HG02970 (cell line): Measurements from ENCODE around the gene DSE.

Experiments
- ATAC-seq: cut with Tn5 transposase; IDR thresholded peaks from one replicate; pipeline ENCODE4 v1.9.1; 2021; ENCODE audit warnings: mild to moderate bottlenecking, moderate library complexity, moderate number of reproducible peaks; ENCODE audit not compliant: unreplicated experiment, low FRiP score

The DSE gene

DNA sequence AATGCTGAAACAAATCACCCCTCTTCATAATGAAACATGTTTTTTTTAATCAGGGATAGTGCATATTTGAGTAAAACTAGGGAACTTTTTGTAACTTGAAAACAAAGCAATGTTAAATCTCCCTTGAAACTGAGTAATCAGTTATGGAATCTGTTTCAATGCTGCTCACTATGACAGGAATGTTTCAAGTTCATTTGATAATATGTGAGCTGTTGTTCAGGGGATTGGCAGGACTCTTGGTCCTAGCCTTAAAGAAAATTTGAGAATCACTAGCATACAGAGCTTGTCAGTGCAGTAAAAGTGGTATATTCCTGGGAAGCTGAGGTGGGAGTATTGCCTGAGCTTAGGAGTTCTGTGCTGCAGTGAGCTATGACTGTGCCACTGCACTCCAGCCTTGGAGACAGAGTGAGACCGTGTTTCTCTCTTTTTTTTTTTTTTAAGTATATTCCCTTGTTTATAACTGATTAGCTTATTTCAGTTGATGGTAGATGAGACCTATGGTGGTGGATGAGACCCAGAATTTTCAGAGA is 68.8 kb downstream of the DSE start:
- ATAC-seq, result no peak

DNA sequence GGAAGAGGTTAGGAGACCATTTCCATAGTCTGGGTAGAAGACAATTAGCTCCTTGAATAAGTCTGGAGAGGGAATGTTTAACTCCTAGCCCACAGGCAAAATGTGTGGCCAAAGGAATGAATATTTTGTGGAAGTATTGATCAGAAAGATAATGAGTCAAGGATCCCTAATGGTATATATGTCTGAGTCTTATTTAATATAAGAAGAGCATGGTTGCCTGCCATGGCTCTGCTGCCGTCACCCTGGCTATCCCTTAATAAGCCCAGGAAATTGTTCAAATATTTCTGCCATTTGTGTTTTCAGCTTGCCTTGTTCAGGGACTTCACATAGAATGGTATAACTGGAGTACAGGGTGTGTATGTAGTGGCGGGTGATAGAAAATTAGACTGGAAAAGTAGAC is 72.4 kb downstream of the DSE start:
- no peak for ATAC-seq

DNA sequence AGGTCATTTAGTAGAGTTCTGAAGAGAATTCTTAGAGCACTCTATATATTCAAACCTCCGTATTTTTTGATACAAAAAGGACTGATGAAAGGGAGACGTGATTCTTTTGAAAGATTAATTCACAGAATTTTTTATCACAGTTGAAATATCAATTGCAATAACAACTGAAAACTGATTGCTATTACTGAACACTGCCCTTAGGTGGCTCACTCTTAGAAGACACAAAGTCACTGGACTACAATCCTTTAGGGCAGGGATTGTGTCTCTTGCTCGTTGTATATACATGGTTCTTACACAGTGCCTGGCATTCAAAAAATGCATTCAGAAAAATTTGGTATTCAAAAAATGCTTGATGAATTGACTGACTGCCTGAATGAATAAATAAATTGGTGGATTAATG is 73.3 kb downstream of the DSE start:
- no peak for ATAC-seq

DNA sequence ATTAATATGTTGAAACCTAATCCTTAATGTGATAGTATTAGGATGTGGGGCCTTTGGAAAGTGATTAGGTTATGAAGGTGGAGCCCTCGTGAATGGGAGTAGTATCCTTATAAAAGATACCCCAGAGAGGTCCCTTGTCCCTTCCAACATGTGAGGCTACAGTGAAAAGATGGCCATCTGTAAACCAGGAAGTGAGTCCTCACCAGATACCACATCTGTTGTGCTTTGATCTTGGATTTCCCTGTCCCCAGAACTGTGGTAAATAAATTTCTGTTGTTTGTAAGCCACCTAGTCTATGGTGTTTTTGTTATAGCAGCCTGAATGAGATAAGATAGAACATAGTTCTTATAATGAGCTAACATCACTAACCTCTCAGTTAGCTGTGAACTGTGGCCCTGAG is 73.8 kb downstream of the DSE start:
- no peak for ATAC-seq

DNA sequence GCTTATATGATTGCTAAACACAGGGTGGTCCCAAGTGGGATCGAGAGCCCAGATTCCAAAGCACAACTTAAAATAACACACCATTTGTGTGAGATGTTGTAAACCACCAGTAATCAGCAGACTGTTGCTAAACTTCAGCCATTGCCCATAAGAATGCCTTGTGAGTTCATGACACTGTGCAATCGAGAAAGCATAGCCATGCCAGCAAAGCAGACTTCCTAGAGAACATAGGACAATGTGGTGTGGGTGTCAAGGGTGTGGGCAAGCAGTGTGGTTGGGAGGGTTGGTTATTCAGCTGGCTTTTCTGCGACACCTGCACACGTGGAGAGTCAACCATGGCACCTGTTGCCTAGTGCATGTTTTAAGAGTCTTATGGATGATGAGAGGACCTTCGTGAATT is 74.4 kb downstream of the DSE start:
- ATAC-seq, result no peak

DNA sequence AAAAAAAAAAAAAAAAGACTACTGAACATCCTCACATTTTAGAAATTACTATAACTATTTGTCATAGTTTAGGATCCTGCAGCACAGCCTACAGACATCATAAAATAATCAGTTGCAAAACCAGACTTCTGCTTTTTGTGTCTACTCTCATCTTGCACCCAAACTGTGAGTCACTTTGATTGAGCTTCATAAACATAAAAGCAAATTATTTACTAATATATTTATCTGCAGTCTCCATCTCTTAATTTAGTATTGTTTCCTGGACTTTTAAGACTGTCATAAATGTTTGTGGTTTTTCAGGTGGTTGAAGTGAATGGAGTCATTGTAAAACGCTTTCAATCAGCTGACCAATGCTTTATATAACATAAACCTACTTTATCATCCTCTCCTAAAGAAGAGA is 75.7 kb downstream of the DSE start:
- ATAC-seq, result no peak

DNA sequence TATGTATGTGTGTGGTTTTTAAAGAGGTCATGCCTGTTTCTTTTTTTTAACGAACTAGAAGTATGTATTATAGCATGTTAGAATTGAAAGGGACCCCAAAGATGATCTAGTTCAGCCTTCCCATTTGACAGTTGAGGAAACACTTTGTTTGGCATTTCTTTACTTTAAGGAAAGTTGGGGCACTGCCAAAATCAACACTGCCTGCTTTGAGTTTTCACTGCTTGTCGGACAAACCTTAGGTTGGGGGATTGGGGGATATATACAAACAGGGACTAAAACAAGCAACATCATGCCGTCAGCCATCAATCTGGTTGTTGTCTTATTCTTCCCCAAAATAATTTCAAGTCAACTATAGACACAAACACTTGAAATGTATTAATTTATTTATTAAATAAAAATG is 76.3 kb downstream of the DSE start:
- ATAC-seq, result no peak

DNA sequence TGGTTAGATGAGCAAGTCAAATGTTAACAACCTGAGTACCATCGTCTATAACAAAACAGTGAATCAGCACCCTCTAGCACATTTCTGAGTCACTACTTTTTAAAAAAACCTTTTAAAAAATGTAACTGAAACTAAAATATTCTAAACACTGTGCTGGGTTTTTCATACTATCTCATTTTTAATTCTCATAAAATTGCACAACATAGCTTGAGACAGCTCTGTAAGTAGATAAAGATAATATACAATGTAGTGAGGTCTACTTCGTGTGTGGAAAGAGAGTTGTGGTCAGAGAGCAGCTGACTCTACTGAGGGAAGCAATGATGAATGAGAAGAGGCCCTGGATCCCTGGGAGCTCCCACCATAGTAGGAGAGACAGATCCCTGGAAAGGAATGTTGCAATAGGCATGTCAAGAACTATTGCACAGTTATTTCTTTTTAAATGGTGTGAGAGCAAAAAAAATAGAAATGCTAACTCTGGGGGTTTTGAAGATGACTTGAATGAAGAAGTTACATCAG is 76.8 kb downstream of the DSE start:
- no peak for ATAC-seq

DNA sequence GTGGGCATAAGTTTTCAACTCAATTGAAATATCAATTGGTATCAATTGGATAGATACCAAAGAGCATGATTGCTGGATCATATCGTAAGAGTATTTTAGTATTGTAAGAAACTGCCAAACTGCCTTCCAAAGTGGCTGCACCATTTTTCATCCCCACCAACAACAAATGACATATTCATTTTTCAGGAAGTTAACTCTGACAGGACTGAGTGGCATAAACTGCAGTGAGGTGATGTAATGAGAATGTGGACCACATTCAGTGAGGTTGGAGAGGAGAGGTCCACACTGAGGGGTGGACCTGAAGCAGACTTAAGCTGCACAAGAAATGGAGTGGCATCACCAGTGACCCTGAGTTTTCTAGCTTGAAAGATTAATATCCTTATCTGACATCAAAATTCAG is 78.8 kb downstream of the DSE start:
- ATAC-seq, result no peak

DNA sequence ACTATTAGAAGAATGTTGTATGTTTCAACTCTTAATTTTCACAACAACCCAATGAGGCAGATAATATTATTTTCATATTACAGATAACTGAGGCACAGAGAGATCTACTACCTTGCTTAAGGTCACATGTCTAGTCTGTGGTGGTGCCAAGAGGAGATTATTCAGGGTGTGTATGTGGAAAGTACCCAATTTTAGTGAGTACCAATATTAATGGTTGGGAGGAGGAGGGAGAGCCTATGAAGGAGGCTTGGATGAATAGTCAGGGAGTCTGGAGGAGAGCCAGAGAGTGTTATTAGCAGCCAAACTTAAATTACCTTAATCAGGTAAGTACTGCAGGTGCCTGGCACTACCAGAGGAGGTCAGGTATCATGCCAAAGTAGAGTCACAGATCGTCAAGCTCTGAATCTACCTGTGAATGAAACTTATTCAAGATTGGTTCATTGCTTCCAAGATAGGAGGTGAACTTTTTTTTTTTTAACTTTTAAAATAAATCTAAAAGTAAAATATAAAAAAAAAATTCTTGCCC is 79.5 kb downstream of the DSE start:
- ATAC-seq, result no peak

DNA sequence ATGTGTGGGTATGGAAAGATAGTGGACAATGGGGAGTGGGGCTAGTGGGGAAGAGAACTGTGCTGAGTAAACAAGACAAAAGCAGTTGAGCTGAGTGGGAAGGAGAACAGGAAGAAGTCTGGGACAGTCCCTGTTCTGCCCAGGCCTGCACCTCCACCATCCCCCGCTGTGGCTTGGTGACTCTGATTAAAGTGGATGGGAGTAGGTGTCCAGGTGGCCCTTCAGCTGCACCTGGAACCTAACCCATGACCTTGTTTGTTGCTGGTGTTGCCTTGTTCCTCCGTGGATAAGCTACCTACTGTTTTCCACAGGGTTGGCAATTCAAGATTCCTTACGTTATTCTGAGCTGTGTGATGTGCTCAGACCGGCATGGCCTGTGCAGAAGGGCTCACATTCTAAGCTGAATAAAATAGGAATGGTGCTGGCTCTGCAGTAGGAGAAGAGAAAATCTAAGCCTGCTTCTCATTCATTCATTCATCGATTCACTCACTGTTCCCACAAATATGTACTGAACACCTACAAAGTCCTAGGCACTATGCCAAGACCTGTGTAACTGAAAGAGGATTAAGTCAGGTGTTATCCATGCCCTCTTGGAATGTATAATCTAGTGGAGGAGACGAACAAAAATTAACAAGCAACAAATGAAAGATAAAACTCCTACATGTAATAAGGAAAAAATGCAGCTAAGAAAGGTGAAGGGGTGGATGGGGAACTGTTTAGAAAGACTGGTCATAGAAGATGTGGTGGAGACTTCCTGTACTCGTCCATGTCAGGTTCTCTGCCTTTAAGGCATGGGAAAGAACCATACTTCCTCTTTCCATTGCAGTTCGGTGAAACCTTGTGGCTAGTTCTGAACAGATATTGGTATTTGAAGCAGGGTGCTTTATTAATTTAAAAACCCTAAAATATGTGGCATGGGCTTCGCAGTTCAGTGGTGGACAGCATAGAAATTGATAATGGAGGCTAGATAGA is 80.3 kb downstream of the DSE start:
- peak; percentile 63 for ATAC-seq

DNA sequence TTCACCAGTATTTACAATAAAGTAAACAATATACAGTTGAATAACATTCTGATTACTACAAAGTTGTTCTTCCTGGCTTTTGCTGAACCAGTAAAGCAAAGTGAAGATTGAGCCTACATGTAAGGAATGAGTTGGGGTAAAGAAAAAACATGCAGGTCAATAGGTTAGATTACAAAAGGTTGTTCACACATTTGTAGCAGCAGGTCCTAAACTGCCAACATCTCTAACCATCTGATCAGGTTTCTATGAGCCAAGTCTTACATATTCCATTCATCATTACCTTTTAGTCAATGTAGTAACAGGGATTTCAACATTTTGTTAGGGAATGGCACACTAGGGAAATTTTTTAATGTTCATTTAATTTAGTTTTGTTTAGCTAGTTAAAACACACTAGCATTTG is 81.2 kb downstream of the DSE start:
- ATAC-seq, result no peak

DNA sequence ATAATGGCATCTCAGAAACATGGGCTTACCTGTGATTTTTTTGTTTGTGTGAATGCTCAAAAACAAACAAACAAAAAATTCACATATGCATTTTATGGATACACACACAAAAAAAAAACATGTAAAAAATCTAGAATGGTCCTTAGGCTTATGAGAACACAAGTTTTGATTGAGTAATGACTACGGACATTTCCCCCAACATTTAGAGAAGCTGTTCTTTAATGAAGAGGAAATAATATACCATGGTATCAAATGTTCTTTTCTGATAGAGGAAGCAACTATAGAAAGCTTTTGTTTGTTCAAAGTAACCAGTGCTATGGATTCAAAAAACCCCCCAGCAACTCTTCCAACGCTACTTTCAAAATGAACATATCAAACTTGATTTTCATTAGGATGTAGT is 81.8 kb downstream of the DSE start:
- ATAC-seq, result no peak

DNA sequence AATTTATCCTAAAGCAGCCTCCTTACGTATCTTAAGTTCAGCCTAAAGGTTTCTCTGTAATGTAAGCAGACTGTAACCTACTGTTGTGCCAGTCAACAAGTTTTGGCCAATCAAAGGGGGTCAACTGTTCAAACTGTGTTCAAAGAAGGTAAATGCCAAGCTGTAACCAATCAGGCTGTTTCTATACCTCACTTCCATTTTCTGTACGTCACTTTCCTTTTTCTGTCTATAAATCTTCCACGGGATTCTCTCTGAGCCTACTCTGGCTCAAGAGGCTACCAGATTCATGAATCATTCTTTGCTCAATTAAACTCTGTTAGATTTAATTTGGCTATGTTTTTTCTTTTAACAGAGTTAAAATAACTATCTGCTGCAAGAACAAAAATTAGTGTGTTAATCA is 85.4 kb downstream of the DSE start:
- ATAC-seq, result no peak

DNA sequence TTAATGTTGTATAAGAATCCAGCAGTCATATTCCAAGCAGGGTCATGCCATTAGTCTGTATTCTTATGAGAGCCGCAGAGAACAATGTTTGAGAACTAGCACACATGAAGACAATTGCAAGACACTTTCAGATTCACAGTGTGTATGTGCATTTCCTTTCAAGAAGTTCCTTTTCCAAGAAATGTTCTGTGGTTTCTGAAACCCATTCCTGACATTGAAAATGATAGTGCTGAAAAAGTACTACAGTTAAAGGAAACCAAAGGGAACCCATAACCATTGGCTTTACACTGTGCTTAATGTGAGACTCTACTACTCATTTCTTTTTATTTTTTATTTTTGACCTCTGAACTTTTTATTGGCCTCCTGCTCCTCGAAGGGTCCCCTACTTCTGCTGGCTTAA is 86.2 kb downstream of the DSE start:
- ATAC-seq, result no peak

DNA sequence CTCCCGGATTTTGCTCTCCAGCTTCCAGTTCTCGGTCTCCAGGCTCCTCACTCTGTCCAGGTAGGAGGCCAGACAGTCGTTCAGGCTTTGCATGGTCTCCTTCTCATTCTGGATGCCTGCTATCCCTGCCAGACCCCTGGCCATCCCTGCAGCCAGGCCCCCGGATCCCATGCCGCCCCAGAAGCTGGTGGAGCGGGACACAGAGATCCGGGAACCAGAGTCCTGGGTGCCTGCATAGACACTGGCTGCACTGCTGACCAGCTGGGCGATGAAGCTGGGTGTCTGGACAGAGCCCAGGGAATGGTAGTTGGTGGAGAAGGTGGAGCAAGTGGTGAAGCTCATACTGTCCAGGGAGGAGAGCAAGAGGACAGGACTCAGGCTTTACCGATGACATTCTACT is 87.5 kb downstream of the DSE start:
- ATAC-seq, result no peak

DNA sequence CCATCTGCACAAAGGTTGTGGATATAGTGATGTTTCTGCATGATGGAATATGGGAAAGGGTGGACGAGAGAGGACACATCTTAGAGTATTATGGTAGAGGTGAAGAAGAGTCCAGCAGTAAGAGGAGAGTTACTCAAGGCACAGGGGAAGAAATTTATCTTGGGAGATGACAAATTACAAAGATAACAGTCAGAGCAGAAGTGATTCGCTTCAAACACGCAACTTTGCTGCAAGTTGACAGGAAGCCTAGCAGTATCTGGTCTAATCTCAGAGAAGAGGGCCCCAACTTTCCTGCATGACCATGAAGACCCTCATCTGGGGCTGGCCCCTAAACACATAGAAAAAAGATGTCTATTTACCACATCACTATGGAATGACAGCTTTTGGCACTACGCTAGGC is 89.2 kb downstream of the DSE start:
- no peak for ATAC-seq

DNA sequence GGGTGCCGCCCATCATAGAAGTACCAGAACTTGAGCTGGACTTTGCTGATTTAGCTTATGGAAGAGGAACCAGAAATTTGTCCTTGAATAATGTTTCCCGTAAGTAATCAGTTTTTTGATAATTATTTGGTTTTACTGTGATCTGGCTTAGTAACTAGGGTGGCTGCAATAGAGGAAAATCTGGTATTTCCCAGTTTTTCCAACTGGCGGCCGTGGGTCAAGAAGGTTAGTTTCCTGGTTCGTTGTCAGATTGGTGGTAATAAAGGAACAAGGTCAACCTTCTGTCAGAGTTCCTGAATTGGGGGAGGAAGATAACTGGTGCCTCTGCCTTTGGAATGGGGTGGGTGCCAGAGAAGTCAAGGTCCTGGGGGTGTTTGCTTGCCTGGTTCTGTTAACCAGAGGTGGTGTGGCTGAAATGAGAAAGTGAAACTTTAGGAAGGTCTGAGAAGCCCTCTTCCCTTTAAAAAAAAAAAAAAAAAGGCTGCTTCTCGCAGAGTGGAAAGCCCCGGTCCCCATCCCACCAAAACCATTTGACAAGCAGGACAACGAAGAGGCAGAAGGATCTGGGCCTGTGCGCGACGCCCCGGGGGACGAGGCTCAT is 90.7 kb downstream of the DSE start, which contains the start of gene CALHM6:
Gene CALHM6, plus strand, starts transcription at position 45 of the 601 bp plus-strand sequence. Its CDS starts 555 bp downstream, at position 600.
- ATAC-seq, result no peak

DNA sequence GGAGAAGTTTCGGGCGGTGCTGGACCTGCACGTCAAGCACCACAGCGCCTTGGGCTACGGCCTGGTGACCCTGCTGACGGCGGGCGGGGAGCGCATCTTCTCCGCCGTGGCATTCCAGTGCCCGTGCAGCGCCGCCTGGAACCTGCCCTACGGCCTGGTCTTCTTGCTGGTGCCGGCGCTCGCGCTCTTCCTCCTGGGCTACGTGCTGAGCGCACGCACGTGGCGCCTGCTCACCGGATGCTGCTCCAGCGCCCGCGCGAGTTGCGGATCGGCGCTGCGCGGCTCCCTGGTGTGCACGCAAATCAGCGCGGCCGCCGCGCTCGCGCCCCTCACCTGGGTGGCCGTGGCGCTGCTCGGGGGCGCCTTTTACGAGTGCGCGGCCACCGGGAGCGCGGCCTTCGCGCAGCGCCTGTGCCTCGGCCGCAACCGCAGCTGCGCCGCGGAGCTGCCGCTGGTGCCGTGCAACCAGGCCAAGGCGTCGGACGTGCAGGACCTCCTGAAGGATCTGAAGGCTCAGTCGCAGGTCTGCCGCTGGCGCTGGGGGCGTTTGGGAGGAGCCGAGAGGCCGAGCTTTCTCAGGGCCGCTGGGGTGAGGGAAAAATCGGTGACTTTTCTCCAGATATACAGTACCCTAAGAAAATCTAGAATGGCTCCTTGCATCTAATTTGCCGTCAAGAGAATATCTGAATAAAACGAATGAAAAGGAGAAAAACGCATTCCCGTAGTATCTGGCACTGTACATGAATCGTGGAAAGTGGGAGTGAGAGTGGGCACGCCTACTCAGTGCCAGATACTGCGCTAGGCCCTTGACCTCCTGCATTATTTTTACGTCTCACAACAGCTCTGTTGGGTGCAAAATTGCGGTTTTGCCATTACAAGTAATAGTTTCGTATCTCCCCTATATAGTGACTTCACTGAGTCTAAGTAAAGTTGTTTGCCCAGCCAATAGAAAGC is 91.5 kb downstream of the DSE start:
- peak; percentile 75 for ATAC-seq

DNA sequence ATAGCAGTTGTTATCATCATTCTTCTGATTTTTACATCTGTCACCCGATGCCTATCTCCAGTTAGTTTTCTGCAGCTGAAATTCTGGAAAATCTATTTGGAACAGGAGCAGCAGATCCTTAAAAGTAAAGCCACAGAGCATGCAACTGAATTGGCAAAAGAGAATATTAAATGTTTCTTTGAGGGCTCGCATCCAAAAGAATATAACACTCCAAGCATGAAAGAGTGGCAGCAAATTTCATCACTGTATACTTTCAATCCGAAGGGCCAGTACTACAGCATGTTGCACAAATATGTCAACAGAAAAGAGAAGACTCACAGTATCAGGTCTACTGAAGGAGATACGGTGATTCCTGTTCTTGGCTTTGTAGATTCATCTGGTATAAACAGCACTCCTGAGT is 92.6 kb downstream of the DSE start:
- no peak for ATAC-seq
